GM23248 (cell line): ENCODE results near the gene ACIN1.

Source experiments
- EZH2 ChIP-seq: fragments of 200-600 bp; sonication (generic); IDR thresholded peaks from 2 replicates; pipeline ENCODE4 v1.6.1; 2018; ENCODE audit warnings: antibody characterized with exemption, mild to moderate bottlenecking; ENCODE audit not compliant: insufficient read depth, poor library complexity, severe bottlenecking
- EZH2phosphoT487 ChIP-seq: fragments of 200-600 bp; sonication (generic); IDR thresholded peaks from 2 replicates; pipeline ENCODE4 v1.6.1; 2018; ENCODE audit warnings: antibody characterized with exemption, moderate library complexity, mild to moderate bottlenecking, low read depth; ENCODE audit not compliant: insufficient read depth

GRCh38 chr14:23120541-23121251 is 25.8 kb upstream of the ACIN1 start:
- TF ChIP-seq EZH2phosphoT487 (no peak), EZH2 (no peak)
